Stimulated activated CD8-positive, alpha-beta memory T cell treated with anti-CD3 and anti-CD28 coated beads, Interleukin-12 subunit alpha, Interleukin-12 subunit beta, amount 100 ng/mL, for 24 hours (primary cell): ENCODE data around the gene AHNAK2.

Experiments used
- DNase-seq: peaks from one replicate; pipeline ENCODE4 v3.0.0-alpha.2; 2020; ENCODE audit errors: extremely low read depth

The AHNAK2 gene

GRCh38 chr14:104973385-104974145 lies 4.6 kb downstream of the AHNAK2 start:
- DNase-seq: no peak

GRCh38 chr14:104973135-104973384 lies 5.1 kb downstream of the AHNAK2 start:
- DNase-seq: no peak

- DNase-seq: no peak
These were observed 5.7 kb downstream of the AHNAK2 start for GRCh38 chr14:104972301-104973134.

DNA sequence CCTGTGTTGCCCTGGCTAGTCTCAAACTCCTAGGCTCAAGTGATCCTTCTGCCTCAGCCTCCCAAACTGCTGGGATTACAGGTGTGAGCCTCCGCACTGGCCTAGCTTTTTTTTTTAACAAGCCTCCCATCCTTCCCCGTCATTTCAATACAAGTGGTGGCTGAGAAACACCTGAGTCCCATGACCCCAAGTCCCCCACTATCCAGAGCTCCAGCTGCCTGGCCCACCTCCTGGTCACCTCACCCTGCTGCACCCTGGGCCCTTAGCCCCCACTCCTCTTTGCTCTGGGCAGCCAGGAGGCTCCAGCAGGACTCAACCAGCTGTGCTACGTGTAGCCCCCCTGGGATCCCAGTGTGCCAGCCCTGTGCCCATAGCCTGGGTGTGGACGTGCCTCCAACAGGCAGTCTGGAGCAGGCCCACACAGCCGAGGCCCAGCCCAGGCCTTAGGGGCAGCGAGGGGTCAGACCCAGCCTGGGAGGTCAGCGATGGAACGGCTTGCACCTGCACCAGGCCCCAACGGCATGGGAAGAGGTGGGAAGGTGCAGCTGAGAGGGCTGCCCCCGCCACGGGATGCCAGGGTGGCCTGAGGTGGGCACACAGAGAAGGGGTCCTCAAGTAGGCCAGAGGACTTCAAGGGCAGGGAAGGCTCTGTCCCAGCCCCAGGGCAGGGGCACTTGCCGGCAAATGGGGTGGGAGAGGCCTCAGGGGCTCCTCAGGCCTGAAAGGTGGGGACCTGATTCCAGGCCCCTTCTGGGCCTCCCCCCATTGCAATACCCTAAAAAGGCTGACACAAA lies 6.5 kb downstream of the AHNAK2 start:
- no peak for DNase-seq

- no peak for DNase-seq
These were observed 7.7 kb downstream of the AHNAK2 start for GRCh38 chr14:104970231-104971068.

- no peak for DNase-seq
These were observed 8.4 kb downstream of the AHNAK2 start for GRCh38 chr14:104969741-104970230.

DNA sequence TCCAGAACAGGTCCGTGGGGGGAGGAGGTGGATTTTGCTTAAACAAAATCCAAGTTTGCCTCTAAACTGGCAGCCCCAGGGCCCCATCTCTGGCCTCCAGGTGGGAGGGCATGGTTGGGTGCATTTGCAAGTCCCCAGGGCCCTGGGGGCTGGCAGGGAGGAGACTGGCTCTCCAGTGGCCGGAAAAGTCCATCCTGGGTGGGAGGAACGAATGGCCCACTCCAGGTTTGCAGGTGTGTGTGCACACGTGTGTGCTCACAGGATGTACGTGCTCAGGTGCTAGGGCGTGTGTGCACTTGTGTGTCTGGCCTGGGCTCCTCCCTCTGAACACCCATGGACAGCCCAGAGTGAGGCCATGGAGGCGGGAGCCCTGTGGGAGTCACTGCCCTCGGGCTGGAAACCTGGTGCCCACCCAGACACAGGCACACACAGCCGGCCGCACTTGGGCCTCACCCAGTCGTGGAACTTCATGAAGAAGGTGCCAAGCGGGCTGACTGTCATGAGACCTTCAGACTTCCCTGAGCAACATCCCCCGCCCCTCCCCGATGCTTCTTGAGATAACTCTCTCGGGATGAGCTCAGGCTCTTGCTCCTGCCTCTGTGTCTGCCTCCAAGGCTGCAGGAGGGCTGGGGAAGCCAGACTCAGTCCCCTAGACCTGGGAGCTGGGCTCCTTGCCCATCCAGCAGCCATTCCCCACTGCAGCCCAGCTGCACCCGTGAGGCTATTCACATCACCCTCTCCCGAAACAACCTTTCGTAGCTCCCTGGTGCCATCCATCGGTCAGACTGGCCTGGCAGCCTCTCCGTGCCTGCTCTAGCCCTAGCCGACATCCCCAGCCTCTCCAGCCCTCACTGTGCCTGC lies 9.4 kb downstream of the AHNAK2 start:
- no peak for DNase-seq

- no peak for DNase-seq
These were observed 10.0 kb downstream of the AHNAK2 start for GRCh38 chr14:104968153-104968527.

- no peak for DNase-seq
These were observed 10.6 kb downstream of the AHNAK2 start for GRCh38 chr14:104967386-104968152.

GRCh38 chr14:104966981-104967385 lies 11.2 kb downstream of the AHNAK2 start:
- DNase-seq: no peak

GRCh38 chr14:104966261-104966865 lies 11.8 kb downstream of the AHNAK2 start:
- DNase-seq: no peak

- no peak for DNase-seq
These were observed 12.5 kb downstream of the AHNAK2 start for GRCh38 chr14:104965561-104966231.

DNA sequence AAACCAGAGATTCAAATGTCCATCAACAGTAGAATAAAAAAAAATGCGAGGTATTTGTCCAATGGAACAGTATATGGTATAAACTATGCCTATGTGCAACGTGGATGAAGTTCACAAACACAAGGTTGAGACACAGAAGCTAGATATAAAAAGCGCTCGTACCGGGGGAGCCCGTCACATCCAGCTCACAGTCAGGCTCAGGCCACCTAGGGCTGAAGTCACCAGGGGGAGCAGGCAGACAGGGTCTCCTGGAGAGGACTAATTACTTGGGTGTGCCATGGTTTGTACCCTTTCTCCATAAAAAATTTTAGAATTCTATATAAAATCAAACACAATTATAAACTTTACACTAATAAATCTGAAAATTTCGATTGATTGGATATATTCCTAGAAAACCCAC lies 13.6 kb downstream of the AHNAK2 start:
- no peak for DNase-seq

DNA sequence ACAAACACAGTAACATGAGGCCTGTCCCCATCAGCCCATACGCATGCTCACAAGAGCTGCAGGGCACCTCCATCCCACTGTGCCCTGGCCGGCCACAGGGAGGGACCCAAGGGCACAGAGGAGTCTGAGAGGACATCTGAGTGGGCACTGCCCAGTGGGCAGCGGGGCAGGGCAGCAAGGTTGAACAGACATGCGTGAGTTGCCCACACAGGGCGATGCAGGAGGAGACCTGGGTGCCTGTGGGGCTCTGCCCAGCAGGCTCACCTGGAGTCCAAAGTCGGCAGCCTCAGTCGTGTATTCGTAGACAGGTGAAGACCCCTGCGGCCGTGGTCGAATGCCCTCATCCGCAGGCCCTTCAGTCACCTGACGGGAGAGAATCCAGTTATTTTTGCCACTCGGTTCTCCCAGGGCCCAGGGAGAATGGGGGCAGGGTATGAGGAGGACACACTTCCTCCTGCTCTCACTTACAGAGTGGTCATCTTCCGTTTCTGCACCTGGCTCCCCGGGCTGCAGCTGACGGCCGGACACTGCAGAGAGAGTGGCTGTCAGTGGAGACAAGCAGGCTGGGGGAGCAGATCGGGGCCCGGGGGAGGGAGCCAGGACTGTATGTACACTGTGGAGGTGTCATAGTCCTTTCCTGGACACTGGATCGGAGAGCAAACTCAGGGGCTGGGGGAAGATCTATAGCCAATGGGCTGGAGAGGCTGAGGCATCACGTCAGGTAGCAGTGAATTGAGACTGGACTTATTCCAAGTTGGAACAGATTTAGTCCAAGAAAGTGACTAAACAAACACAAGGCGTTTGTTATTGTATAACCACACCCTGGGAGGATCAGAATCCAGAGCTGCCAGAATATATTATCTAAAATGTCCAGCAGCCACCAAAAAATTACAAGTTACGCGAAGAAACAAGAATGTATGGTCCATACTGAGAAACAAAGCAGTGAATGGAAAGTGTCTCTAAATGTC lies 20.7 kb downstream of the AHNAK2 start:
- DNase-seq: no peak

GRCh38 chr14:104956290-104956890 lies 21.8 kb downstream of the AHNAK2 start:
- DNase-seq: no peak

GRCh38 chr14:104955396-104955770 lies 22.8 kb downstream of the AHNAK2 start:
- no peak for DNase-seq

DNA sequence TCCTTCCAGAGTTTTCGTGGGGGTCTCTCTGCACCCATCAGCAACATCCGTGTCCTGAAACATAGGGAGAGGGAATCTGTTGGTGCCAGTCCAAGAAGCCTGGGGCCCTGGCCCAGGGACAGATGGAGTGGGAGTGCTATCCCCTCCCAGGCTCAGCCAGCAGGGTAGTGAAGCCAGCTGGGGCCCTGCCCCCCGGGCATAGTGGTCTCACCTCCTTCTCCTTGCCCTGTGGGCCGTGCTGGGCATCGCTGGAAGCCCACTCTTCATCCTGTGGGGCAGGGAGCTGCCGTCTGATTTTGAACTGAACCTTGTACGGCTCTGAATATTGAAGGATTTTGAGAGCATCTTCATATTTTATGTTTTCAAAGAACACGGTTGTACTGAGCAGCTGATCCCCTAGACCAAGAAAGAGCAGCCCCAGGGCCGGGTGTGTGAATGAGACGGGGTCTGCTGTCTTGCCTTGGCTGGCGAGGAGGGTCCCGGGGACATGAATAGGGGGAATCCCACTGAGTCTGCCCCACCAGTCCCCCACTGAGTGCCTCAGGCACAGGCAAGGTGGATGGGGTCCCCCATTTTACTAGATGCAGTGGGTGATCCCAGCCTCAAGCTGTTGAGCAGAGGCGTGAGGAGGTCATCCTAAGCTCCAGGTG lies 23.3 kb downstream of the AHNAK2 start:
- DNase-seq: no peak
